ENCODE results near the gene PARP6.

PARP6 gene

DNA sequence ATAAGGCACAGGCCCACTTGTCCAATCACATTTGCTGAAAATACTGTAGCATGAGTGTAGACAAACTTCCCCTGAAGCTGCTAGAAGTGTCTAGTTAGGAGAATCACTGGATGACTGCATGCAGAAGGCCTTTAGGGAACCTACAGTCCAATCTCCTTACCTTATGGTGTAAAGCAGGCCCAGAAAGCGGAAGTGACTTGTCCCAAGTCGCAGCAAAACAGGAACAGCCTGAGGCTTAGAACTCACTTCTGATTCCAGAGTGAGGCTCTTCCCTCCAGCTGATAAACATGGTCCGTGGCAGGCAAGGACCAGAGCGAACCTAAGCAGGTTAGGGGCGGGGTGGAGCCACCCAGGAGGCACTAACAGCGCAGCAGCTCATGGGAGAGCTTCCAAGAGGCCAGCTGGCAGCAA lies 77.2 kb downstream of the PARP6 start:
- ChIA-PET POLR2A (interaction anchor here (1.8 kb wide), 1 partner anchor 35 kb away, joined by 5 read pairs; no protein-coding TSS in a partner anchor), CTCF (no interaction called here)
- TF ChIP-seq, protein P1, sequence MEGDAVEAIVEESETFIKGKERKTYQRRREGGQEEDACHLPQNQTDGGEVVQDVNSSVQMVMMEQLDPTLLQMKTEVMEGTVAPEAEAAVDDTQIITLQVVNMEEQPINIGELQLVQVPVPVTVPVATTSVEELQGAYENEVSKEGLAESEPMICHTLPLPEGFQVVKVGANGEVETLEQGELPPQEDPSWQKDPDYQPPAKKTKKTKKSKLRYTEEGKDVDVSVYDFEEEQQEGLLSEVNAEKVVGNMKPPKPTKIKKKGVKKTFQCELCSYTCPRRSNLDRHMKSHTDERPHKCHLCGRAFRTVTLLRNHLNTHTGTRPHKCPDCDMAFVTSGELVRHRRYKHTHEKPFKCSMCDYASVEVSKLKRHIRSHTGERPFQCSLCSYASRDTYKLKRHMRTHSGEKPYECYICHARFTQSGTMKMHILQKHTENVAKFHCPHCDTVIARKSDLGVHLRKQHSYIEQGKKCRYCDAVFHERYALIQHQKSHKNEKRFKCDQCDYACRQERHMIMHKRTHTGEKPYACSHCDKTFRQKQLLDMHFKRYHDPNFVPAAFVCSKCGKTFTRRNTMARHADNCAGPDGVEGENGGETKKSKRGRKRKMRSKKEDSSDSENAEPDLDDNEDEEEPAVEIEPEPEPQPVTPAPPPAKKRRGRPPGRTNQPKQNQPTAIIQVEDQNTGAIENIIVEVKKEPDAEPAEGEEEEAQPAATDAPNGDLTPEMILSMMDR (IDR thresholded peaks at IDR 0.05; ENCODE audit: insufficient read depth, low read length, missing control alignments) = no peak
- no peak for DNase-seq (ENCODE audit: low read depth, low spot score)
- H3K4me3 ChIP-seq (ENCODE audit: low read depth, low read length) = no peak overlapping the region

DNA sequence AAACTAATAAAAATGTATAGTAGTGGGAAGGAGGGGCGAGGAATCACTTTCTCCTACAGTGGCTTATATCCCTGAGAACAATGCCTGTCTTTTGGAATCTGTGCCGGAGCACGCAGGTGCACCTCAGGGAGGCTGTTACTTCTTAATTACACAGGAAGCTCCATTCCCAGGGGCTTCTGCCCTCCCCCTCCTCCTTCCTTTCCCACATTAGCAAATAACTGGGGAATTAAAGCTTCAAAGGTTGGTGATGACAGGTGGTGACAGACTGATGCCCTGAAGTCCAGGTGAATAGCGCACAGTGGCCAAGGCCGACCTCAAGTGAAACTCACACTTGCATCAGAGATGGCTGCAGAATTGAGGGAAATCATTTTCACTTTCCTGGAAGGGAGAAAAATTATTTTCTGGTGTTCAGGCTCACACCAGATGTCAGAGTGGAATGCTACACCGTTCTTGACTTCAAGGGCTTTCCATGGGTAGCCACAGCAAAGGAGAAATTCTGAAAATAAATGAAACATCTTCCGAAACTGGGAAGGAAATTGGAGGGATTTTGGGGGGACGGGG lies 78.4 kb downstream of the PARP6 start:
- no peak for DNase-seq (ENCODE audit: low read depth, low spot score)
- no peak overlapping the region for H3K4me3 ChIP-seq (ENCODE audit: low read depth, low read length)
- CTCF ChIA-PET = interaction anchor here (1.2 kb wide), 1 partner anchor 450 kb away, joined by 3 read pairs; no protein-coding TSS in a partner anchor
- TF ChIP-seq, protein P1 (IDR thresholded peaks at IDR 0.05; ENCODE audit: insufficient read depth, low read length, missing control alignments) = no peak
- POLR2A ChIA-PET = no interaction called here

DNA sequence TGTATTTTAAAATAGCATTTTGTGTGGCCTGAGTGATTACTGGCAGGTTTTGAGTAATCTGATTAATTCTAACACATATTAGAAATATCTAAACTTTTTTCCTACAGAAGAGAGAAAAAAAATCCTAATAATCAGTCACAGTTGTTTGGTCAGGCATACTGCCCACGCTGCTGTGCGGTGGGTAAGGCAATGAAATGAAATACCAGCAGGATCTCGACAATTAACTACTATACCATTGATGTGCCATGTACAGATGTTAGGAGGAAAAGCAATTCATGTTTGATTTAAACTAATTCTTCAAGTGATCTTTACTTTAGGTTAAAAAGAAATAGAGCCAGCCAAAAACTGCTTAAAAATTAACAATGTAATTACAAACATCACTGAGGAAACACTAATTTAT lies 79.9 kb downstream of the PARP6 start:
- CTCF ChIA-PET = no interaction called here
- no peak overlapping the region for H3K4me3 ChIP-seq (ENCODE audit: low read depth, low read length)
- POLR2A ChIA-PET = no interaction called here
- TF ChIP-seq, protein P1 (IDR thresholded peaks at IDR 0.05; ENCODE audit: insufficient read depth, low read length, missing control alignments) = no peak
- DNase-seq (ENCODE audit: low read depth, low spot score) = no peak
